ENCODE data around the gene C9orf72.

C9orf72 gene

GRCh38 chr9:27539479-27540441, 33.5 kb downstream of the C9orf72 start:
- POLR2A ChIA-PET, result no interaction called here
- CTCF ChIA-PET, result interaction anchor here (1.0 to 2.9 kb wide), 3 partner anchors 10 to 20 kb away, joined by 3 to 15 read pairs (median 5); partner anchors contain the start of gene MOB3B
- TF ChIP-seq, protein P1, sequence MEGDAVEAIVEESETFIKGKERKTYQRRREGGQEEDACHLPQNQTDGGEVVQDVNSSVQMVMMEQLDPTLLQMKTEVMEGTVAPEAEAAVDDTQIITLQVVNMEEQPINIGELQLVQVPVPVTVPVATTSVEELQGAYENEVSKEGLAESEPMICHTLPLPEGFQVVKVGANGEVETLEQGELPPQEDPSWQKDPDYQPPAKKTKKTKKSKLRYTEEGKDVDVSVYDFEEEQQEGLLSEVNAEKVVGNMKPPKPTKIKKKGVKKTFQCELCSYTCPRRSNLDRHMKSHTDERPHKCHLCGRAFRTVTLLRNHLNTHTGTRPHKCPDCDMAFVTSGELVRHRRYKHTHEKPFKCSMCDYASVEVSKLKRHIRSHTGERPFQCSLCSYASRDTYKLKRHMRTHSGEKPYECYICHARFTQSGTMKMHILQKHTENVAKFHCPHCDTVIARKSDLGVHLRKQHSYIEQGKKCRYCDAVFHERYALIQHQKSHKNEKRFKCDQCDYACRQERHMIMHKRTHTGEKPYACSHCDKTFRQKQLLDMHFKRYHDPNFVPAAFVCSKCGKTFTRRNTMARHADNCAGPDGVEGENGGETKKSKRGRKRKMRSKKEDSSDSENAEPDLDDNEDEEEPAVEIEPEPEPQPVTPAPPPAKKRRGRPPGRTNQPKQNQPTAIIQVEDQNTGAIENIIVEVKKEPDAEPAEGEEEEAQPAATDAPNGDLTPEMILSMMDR (IDR thresholded peaks at IDR 0.05; ENCODE audit: control extremely low read depth, extremely low read depth, low read depth, missing control alignments), result no peak
- no peak for DNase-seq (ENCODE audit: extremely low spot score)

DNA sequence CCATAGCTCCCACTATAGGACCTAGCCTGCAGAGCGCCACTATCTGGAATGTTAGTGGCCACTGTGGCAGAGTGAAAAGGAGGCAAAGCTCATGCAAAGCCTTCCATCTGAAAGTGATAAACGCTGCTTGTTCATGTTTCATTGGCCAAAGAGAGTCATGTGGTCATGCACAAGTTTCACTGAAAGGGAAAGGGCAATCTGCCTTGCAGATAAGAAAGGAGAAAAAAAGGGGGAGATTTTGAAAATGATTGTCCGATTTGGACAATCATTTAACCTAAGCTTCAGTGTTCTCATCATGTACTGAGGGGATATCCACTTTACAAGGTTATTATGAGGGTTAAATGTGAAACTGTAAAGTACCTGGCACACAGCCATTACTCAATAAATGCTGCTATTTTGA, 34.6 kb downstream of the C9orf72 start:
- DNase-seq (ENCODE audit: extremely low spot score), result no peak
- ChIA-PET CTCF (interaction anchor here (1.6 to 4.1 kb wide), 4 partner anchors 8 to 206 kb away, joined by 5 to 22 read pairs (median 13); partner anchors contain the start of gene MOB3B), POLR2A (no interaction called here)
- TF ChIP-seq, protein P1 (IDR thresholded peaks at IDR 0.05; ENCODE audit: control extremely low read depth, extremely low read depth, low read depth, missing control alignments), result no peak

DNA sequence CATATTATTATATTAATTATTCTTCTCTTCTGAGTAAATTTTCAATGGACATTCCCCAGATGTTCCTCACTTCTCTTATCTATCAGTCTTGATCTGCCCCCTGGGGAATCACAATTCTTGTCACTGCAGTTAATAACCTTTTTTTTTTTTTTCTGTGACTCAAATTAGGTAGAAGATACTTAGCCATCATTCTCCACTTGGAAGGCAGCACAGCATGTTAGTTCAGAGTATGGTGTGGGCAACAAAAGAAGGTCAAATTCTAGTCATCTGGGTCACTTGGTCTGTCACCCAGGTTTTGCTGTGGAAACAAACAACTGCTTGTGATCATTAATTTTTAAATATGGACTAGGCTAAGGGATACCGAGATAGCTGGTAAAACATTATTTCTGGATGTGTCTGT, 35.5 kb downstream of the C9orf72 start:
- ChIA-PET POLR2A (no interaction called here), CTCF (interaction anchor here (2.1 to 4.1 kb wide), 2 partner anchors 9 to 205 kb away, joined by 11 to 22 read pairs; no protein-coding TSS in a partner anchor)
- TF ChIP-seq, protein P1 (IDR thresholded peaks at IDR 0.05; ENCODE audit: control extremely low read depth, extremely low read depth, low read depth, missing control alignments), result no peak
- no peak for DNase-seq (ENCODE audit: extremely low spot score)

- ChIA-PET POLR2A (no interaction called here), CTCF (interaction anchor here (1.9 to 4.1 kb wide), 3 partner anchors 10 to 204 kb away, joined by 8 to 22 read pairs (median 11); no protein-coding TSS in a partner anchor)
- TF ChIP-seq, protein P1 (IDR thresholded peaks at IDR 0.05; ENCODE audit: control extremely low read depth, extremely low read depth, low read depth, missing control alignments), result no peak
- no peak for DNase-seq (ENCODE audit: extremely low spot score)
These were observed 36.2 kb downstream of the C9orf72 start for GRCh38 chr9:27537027-27537435.

DNA sequence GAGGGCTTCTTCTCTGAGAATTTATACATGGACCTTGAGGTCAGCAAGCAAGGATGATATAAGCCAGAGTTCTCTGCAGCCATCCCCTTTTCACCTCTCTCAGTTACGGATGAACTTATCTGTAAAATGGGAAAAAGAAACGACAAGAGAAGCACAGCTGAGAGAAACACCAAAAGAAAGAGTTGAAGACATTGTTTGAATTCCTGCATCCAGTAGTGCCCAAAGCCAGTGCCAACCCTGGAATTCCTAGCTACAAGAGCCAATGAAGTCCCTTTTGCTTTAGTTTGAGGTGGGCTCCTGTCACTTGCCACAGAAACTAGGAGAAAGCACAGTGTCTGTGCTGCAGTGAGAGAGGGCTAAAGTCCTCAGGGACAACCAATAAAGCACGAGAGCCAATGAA, 37.1 kb downstream of the C9orf72 start:
- ChIA-PET POLR2A (no interaction called here), CTCF (interaction anchor here (0.6 to 4.1 kb wide), 5 partner anchors 9 to 230 kb away, joined by 3 to 22 read pairs (median 5); no protein-coding TSS in a partner anchor)
- TF ChIP-seq, protein P1 (IDR thresholded peaks at IDR 0.05; ENCODE audit: control extremely low read depth, extremely low read depth, low read depth, missing control alignments), result no peak

GRCh38 chr9:27535701-27536118, 37.6 kb downstream of the C9orf72 start:
- TF ChIP-seq, protein P1 (IDR thresholded peaks at IDR 0.05; ENCODE audit: control extremely low read depth, extremely low read depth, low read depth, missing control alignments), result peak; percentile 26
- CTCF ChIA-PET, result interaction anchor here (1.3 to 4.1 kb wide), 4 partner anchors 9 to 230 kb away, joined by 3 to 22 read pairs (median 6); no protein-coding TSS in a partner anchor
- POLR2A ChIA-PET, result no interaction called here
- no peak for DNase-seq (ENCODE audit: extremely low spot score)

More for the DNA sequence above, 37.1 kb downstream of the C9orf72 start:
- no peak for DNase-seq (ENCODE audit: extremely low spot score)
